GM18526 (cell line): ENCODE measurements around the gene OLR1.

Experiments used
- POLR2A ChIP-seq: IDR thresholded peaks from 3 replicates; pipeline ENCODE4 v1.6.1; 2011; ENCODE audit not compliant: insufficient read length; ENCODE audit errors: extremely low read depth

Gene OLR1

GRCh38 chr12:10131111-10131690, 40.7 kb downstream of the OLR1 start:
- no peak for TF ChIP-seq POLR2A

DNA sequence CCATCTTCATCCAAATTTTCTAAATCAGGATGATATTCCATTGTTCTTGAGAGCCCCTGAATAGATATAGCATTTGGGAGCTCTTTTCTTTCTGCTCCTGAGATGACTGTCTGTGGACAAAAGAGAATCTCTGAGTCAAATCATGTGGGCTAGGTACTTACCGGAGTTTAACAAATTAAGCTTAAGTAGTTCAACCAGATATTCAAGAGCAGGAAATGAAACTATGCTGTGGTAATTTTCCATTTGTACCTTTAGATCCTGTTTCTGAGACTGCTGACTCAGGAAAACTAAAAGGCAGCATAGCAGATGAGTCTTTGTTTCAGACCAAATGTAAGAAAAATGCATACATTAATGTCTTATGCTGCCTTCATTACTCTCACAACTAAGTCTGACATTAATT, 41.9 kb downstream of the OLR1 start, which contains the start of gene CLEC7A:
Gene CLEC7A, minus strand, starts transcription at position 158 of the 400 bp plus-strand sequence. Its CDS starts 117 bp downstream, at position 41.
- no peak for TF ChIP-seq POLR2A

DNA sequence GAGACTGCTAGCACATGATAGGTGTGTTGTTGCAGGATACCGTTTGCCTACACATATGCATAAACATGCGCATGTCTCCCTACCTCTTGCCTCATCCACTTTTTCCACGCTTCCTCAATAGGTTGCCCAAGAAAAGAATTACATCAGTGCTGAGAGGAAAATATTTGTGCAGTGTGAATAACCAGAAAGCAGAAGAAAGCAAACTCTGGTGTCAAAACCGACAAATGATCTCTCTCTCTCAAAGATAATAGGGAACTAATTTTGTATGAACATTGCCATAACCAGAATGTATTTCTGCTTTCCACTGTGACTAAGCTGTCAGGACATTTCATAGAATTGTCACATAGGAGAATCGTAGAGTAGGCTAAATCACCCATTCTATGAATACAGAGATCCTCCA, 43.2 kb downstream of the OLR1 start:
- TF ChIP-seq POLR2A: no peak

- TF ChIP-seq POLR2A: no peak
These were observed 45.5 kb downstream of the OLR1 start for GRCh38 chr12:10126413-10126812.

DNA sequence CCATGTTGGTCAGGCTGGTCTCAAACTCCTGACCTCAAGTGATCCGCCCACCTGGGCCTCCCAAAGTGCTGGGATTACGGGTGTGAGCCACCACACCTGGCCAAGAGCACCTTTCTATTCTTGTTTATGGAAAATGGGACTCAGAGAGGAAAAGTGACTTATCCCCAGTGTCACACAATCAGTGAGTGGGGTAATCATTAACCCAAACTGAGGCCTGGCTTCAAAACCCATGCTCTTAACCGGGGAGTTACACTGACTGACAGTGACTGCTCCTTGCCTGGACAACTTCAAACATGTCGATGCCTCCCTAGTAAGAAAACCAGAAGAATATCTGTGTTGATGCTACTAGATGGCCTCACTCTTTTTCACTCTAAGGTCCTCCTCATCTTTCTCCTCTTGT, 49.2 kb downstream of the OLR1 start:
- no peak for TF ChIP-seq POLR2A

DNA sequence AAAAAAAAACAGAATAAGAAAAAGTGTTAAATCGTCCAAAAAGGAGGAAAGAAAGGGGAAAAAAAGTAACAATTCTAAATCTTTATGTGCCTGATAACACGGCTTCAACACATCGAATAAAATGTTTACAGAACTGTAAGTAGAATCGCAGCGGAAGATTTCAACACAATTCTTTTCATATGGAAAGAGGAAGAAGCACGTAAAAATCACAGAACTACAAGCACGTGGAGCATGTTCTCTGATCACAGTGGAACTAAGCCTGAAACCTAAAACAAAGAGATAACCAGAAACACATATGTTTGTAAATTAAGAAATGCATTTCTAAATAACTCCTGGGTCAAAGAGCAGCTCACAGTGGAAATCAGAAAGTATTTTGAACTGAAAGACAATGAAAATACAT, 50.7 kb downstream of the OLR1 start:
- no peak for TF ChIP-seq POLR2A

- no peak for TF ChIP-seq POLR2A
These were observed 52.9 kb downstream of the OLR1 start for GRCh38 chr12:10119066-10119465.

GRCh38 chr12:10115890-10116289, 56.0 kb downstream of the OLR1 start:
- TF ChIP-seq POLR2A: no peak

DNA sequence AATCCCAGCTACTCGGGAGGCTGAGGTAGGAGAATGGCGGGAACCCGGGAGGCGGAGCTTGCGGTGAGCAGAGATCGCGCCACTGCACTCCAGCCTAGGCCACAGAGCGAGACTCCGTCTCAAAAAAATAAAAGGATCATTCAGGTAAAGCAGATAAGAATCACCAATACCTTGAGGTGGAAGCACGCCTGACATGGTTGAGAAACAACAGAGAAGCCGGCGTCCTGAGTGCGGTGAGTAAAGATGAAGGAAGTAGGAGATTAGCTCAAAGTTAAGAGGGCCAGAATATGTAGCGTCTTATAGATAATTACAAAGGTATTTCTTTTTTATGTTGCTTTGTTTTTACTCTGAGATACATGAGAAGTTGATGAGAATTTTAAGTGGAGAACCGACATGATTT, 56.6 kb downstream of the OLR1 start:
- TF ChIP-seq POLR2A: no peak

DNA sequence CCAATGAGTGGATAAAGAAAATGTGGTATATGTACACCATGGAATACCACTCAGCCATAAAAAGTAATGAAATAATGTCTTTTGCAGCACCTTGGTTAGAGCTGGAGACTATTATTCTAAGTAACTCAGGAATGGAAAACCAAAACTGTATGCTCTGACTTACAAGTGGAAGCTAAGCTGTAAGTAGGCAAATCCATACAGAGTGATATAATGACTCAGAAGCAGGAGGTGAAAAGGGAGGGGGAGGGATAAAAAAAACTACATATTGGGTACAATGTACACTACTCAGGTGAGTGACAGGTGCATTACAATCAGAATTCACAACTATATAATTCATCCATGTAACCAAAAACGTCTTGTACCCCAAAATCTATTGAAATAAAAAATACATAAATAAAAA, 58.0 kb downstream of the OLR1 start:
- TF ChIP-seq POLR2A: no peak

- no peak for TF ChIP-seq POLR2A
These were observed 58.9 kb downstream of the OLR1 start for GRCh38 chr12:10113075-10113474.

DNA sequence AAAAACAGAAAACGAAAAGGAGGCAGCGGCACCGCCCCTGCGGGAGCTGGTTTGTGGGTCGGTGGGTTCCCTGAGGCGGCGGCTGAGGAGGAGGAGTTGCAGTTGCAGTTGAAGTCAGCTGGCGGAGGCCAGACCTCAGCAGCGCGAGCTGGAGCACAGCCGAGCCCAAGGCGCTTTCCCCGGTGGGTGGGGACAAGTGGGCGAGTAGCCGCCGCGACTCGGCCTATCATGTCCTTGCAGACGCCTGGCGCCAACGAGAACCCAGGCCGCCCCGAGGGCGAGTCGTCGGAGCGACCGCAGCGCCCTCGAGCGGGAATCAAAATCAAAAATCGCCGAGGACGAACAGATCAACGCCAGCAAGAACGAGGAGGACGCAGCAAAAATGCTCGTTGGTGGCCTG, 60.5 kb downstream of the OLR1 start:
- no peak for TF ChIP-seq POLR2A

GRCh38 chr12:10110256-10110844, 61.6 kb downstream of the OLR1 start:
- TF ChIP-seq POLR2A: no peak
